A549 (cell line): ENCODE data around the gene NEK11. TPM values are rescaled to one million over a fixed set of nuclear protein-coding genes. Genes with fewer than 3 reads are reported as not detected.

Experiments used
- ATAC-seq, 2 experiments: fragments of 200-7000 bp in 1 of 2; fragments of >200 bp in 1 of 2; cut with Nextera tagmentation in 1 of 2; cut with Tn5 transposase in 1 of 2; 3 replicates each; pipeline versions ENCODE4 v1.8.0 to v1.9.1; 2018 to 2020; ENCODE audit warnings: mild to moderate bottlenecking in 1 of 2, moderate library complexity in 1 of 2
- CTCF ChIA-PET: fragments of 300-600 bp; sonication (Branson Sonifier 250); formaldehyde crosslinking; extraction: SDS; loops from one replicate; lab custom pipeline; 2021; ENCODE audit warnings: antibody characterized with exemption, inconsistent platforms; lab: Yijun Ruan, JAX
- POLR2A ChIA-PET: fragments of 350-600 bp; formaldehyde crosslinking; extraction: SDS; loops from one replicate; lab custom pipeline; 2021; ENCODE audit warnings: antibody characterized with exemption, inconsistent platforms; lab: Yijun Ruan, JAX
- DNase-seq, 2 experiments: peaks; one replicate each; pipeline versions ENCODE4 v3.0.0 to v3.0.0-alpha.2; 2011 to 2016; ENCODE audit warnings: low read depth in 1 of 2, low spot score in 1 of 2
- FAIRE-seq: peaks from 2 replicates; lab custom pipeline; 2011; peaks lifted over from hg19 to GRCh38; lab: Jason Lieb, UNC
- H3K27ac ChIP-seq, 2 experiments: fragments of >200 bp; sonication (Bioruptor Twin); formaldehyde crosslinking; 3 replicates each; pipeline ENCODE4 v1.5.1; 2016 to 2017
- H3K4me1 ChIP-seq: fragments of >200 bp; sonication (Bioruptor Twin); formaldehyde crosslinking; 3 replicates; pipeline ENCODE4 v1.6.1; 2016
- H3K4me2 ChIP-seq: fragments of >200 bp; sonication (Bioruptor Twin); formaldehyde crosslinking; 3 replicates; pipeline ENCODE4 v1.6.1; 2016
- H3K4me3 ChIP-seq: fragments of >200 bp; sonication (Bioruptor Twin); formaldehyde crosslinking; 3 replicates; pipeline ENCODE4 v1.5.1; 2016
- H3K9me3 ChIP-seq: fragments of >200 bp; sonication (Bioruptor Twin); formaldehyde crosslinking; 3 replicates; pipeline ENCODE4 v1.6.1; 2016
- CBX2 ChIP-seq: fragments of 200-600 bp; sonication (generic); IDR thresholded peaks from 2 replicates; pipeline ENCODE4 v1.6.1; 2016; ENCODE audit warnings: low read depth, mild to moderate bottlenecking, borderline replicate concordance
- CEBPB ChIP-seq, 2 experiments: fragments of >200 bp in 1 of 2; sonication (Bioruptor Twin) in 1 of 2; formaldehyde crosslinking in 1 of 2; IDR thresholded peaks; 2 replicates each; pipeline ENCODE4 v1.6.1; 2012 to 2016
- CHD2 ChIP-seq: fragments of 150-350 bp; IDR thresholded peaks from 2 replicates; pipeline ENCODE4 v1.6.1; 2014; ENCODE audit warnings: low read length; ENCODE audit not compliant: partially characterized antibody
- CHD4 ChIP-seq: fragments of 200-600 bp; sonication (generic); IDR thresholded peaks from 2 replicates; pipeline ENCODE4 v1.6.1; 2016; ENCODE audit warnings: antibody characterized with exemption, mild to moderate bottlenecking, borderline replicate concordance
- EHMT2 ChIP-seq: fragments of 200-600 bp; sonication (generic); IDR thresholded peaks from 2 replicates; pipeline ENCODE4 v1.6.1; 2016; ENCODE audit warnings: antibody characterized with exemption, low read depth, mild to moderate bottlenecking, moderate library complexity
- FOSL2 ChIP-seq, 2 experiments: fragments of 450-650 bp in 1 of 2; fragments of >200 bp in 1 of 2; sonication (Bioruptor Twin) in 1 of 2; formaldehyde crosslinking; IDR thresholded peaks; 2 replicates each; pipeline versions ENCODE4 v1.5.0 to v1.6.1; 2016 to 2020; ENCODE audit warnings: mild to moderate bottlenecking in 1 of 2, moderate library complexity in 1 of 2
- FOXS1 ChIP-seq: fragments of 250-450 bp; sonication (Bioruptor Pico); IDR thresholded peaks from 2 replicates; pipeline ENCODE4 v1.5.0; 2020; ENCODE audit warnings: mild to moderate bottlenecking, moderate library complexity
- GATA3 ChIP-seq: IDR thresholded peaks from 2 replicates; pipeline ENCODE4 v1.6.1; 2012; ENCODE audit warnings: borderline replicate concordance
- HES2 ChIP-seq: fragments of >200 bp; sonication (Bioruptor Twin); formaldehyde crosslinking; IDR thresholded peaks from 2 replicates; pipeline ENCODE4 v1.6.1; 2016
- HEYL ChIP-seq: fragments of 250-450 bp; sonication (Bioruptor Pico); IDR thresholded peaks from 2 replicates; pipeline ENCODE4 v1.8.0; 2021; ENCODE audit warnings: mild to moderate bottlenecking, moderate library complexity
- HMGXB4 ChIP-seq: fragments of 250-450 bp; sonication (Bioruptor Pico); IDR thresholded peaks from 2 replicates; pipeline ENCODE4 v1.5.0; 2021; ENCODE audit warnings: mild to moderate bottlenecking, moderate library complexity, borderline replicate concordance
- HOXB13 ChIP-seq: fragments of 250-450 bp; sonication (Bioruptor Pico); IDR thresholded peaks from 2 replicates; pipeline ENCODE4 v1.5.0; 2020; ENCODE audit warnings: low read depth, mild to moderate bottlenecking, moderate library complexity
- JUNB ChIP-seq: fragments of >200 bp; sonication (Bioruptor Twin); formaldehyde crosslinking; IDR thresholded peaks from 2 replicates; pipeline ENCODE4 v1.6.1; 2016
- KDM1A ChIP-seq: fragments of 200-600 bp; sonication (generic); IDR thresholded peaks from 2 replicates; pipeline ENCODE4 v1.6.1; 2016; ENCODE audit warnings: low read depth, mild to moderate bottlenecking
- MAZ ChIP-seq: fragments of 150-350 bp; IDR thresholded peaks from 2 replicates; pipeline ENCODE4 v1.6.1; 2014; ENCODE audit warnings: antibody characterized with exemption, low read depth, low read length, borderline replicate concordance
- POLR2A ChIP-seq: IDR thresholded peaks from 2 replicates; pipeline ENCODE4 v1.6.1; 2012; ENCODE audit warnings: mild to moderate bottlenecking, low read length
- RARB ChIP-seq: fragments of 250-450 bp; sonication (Bioruptor Pico); IDR thresholded peaks from 2 replicates; pipeline ENCODE4 v1.8.0; 2021; ENCODE audit warnings: mild to moderate bottlenecking, moderate library complexity
- REST ChIP-seq: fragments of 200-600 bp; sonication (generic); IDR thresholded peaks from 2 replicates; pipeline ENCODE4 v1.6.1; 2016; ENCODE audit warnings: antibody characterized with exemption, mild to moderate bottlenecking, moderate library complexity
- RNF2 ChIP-seq: fragments of 200-600 bp; sonication (generic); IDR thresholded peaks from 2 replicates; pipeline ENCODE4 v1.6.1; 2016; ENCODE audit warnings: low read depth, mild to moderate bottlenecking, antibody characterized with exemption, moderate library complexity, borderline replicate concordance
- SMC3 ChIP-seq: fragments of >200 bp; sonication (Bioruptor Twin); formaldehyde crosslinking; IDR thresholded peaks from 3 replicates; pipeline ENCODE4 v1.6.1; 2018; ENCODE audit warnings: inconsistent platforms
- SREBF2 ChIP-seq: fragments of 450-650 bp; IDR thresholded peaks from 2 replicates; pipeline ENCODE4 v1.6.1; 2014; ENCODE audit warnings: mild to moderate bottlenecking, moderate library complexity
- ZSCAN20 ChIP-seq: fragments of 250-450 bp; sonication (Bioruptor Pico); IDR thresholded peaks from 2 replicates; pipeline ENCODE4 v1.8.0; 2022; ENCODE audit warnings: mild to moderate bottlenecking, moderate library complexity
- WGBS: methylation state at CpG from one replicate; pipeline ENCODE4 v1.1.6; 2017; ENCODE audit errors: missing lambda C conversion rate; 5-methylcytosine and 5-hydroxymethylcytosine counted together
- polyA plus RNA-seq, 4 experiments: library from polyadenylated mRNA; depleted of rRNA in 3 of 4; stranded (reverse); fragments of >200 nt; fragmentation: RNase III in 1 of 4; extraction: RNeasy Plus Mini Kit Qiagen cat#74134 plus additional on column Dnase treatment in 1 of 4; gene quantifications; 2 replicates in 3 of 4; 3 replicates in 1 of 4; pipeline ENCODE4 v1.2.3, GENCODE V29; 2011 to 2017

NEK11 gene
- polyA plus RNA-seq, 2 of the 4 experiments (the other 2 are of a cell fraction) = 5.8 to 8.9 TPM

GRCh38 chr3:131223373-131224289 lies 197.0 kb downstream of the NEK11 start:
- Histone ChIP-seq H3K4me3 (no peak overlapping the region), H3K4me1 (no peaks in the 10 kb centered on the region), H3K4me2 (no peak overlapping the region), H3K27ac (no peak overlapping the region), H3K9me3 (no peaks in the 10 kb centered on the region)
- ChIA-PET POLR2A (no interaction called here), CTCF (no interaction called here)
- DNase-seq = no peak
- TF ChIP-seq HES2 (no peak), GATA3 (no peak), JUNB (no peak), CHD4 (no peak), REST (no peak), POLR2A (no peak), HMGXB4 (no peak), EHMT2 (no peak), KDM1A (no peak), HOXB13 (no peak), CEBPB (IDR thresholded peaks at IDR 0.05) (no peak), RARB (CRISPR knock-in tag) (no peak), RNF2 (no peak), CHD2 (no peak), FOSL2 (IDR thresholded peaks at IDR 0.05) (no peak), FOSL2 (CRISPR knock-in tag; IDR thresholded peaks at IDR 0.05) (no peak), HEYL (CRISPR knock-in tag) (no peak), CBX2 (no peak), ZSCAN20 (CRISPR knock-in tag) (no peak), SREBF2 (no peak)
- no peak for FAIRE-seq
- 75% methylated on average over 5 of the region's 5 CpGs for WGBS
- ATAC-seq = no peak

- POLR2A ChIA-PET = no interaction called here
- 61% methylated on average over 5 of the region's 5 CpGs for WGBS
- Histone ChIP-seq H3K4me3 (no peak overlapping the region), H3K4me1 (no peaks in the 10 kb centered on the region), H3K9me3 (no peaks in the 10 kb centered on the region), H3K27ac (no peak overlapping the region), H3K4me2 (no peak overlapping the region)
- FAIRE-seq = no peak
- ATAC-seq = no peak
- TF ChIP-seq FOXS1 = no peak
- TF ChIP-seq SMC3 = no peak
- no peak for TF ChIP-seq GATA3
- no peak for TF ChIP-seq HOXB13
- no peak for TF ChIP-seq MAZ
- DNase-seq = no peak
- CTCF ChIA-PET = no interaction called here
Measured at GRCh38 chr3:131224886-131225550, 198.3 kb downstream of the NEK11 start.
